GM19395 (cell line): ENCODE measurements around the gene TLR5.

Experiments used
- ATAC-seq: cut with Tn5 transposase; IDR thresholded peaks from one replicate; pipeline ENCODE4 v1.9.1; 2021; ENCODE audit warnings: mild to moderate bottlenecking, moderate library complexity; ENCODE audit not compliant: unreplicated experiment

TLR5 gene

DNA sequence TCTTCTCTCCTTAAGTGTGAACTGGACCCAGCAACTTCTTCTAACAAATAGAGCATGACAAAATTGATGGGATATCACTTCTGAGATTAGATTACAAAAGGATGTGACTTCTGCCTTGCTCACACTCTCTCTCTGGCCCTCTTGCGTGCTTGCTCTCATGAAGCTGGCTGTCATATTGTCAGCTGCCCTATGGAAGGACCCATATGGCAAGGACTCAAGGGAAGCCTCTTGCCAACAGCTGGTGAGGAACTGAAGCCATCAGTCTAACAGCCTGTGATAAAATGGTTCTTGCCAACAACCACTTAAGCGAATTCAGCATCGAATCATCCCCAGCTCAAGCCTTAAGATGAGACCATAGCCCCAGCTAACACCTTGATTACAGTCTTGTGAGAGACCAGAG is 4.8 kb upstream of the TLR5 start:
- ATAC-seq, result no peak

DNA sequence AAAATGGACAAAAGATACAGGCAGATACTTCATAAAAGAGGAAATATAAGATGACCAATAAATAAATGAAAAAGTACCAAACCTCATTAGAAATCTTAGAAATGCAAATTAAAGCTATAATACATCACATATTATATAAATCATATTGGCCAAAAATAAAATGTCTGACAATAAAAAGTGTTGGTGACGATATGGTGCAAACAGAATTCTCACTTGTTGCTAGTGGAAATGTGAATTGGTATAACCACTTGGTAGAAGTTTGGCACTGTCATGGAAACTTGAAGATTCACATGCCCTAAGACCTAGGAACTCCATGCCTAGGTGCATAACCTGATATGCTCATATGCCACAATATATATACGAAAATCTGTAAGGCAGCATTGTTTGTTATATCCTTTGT is 4.4 kb upstream of the TLR5 start:
- no peak for ATAC-seq

- no peak for ATAC-seq
Measured at GRCh38 chr1:223146745-223147144, 3.7 kb upstream of the TLR5 start.

- no peak for ATAC-seq
Measured at GRCh38 chr1:223144914-223145313, 1.9 kb upstream of the TLR5 start.

DNA sequence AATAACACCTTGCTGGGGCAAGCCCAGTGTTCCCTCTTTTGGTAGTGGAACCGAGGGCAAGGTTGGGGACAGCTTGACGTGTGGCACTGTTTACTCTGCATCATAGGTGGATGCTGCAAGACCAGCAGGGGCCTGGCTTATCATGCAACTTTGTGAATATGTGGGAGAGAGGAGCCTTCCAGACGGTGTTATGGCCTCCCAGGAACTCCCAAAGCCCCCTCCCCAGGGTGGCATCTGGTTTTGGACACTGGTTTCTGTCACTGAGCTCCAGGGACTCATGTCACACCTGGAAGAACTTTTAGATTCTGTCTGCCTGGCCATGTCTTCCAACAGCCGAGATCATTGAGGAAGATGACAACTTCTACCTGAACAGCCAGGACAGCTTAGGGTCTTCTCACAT is 1.4 kb upstream of the TLR5 start:
- ATAC-seq, result no peak

GRCh38 chr1:223143537-223144248 is 645 bp upstream of the TLR5 start:
- ATAC-seq, result no peak

DNA sequence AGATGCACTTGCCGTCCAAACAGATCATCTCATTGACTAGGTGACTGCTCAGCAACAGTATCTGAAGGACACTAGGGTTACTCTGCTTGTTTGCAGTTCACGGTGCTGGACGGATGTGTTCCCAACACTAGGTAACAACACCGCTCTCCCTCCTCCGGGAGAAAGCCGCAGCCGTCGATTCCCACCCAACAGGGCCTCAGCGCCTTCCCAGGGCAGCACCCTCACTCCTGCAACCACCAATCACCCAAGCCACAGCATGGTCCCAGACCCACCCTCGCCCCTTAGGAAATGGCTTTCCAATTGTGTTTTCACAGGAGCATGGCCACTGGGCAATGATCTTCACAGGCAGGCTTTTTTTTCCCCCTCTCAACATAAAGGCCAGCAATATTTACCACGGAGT is 779 bp downstream of the TLR5 start:
- no peak for ATAC-seq

DNA sequence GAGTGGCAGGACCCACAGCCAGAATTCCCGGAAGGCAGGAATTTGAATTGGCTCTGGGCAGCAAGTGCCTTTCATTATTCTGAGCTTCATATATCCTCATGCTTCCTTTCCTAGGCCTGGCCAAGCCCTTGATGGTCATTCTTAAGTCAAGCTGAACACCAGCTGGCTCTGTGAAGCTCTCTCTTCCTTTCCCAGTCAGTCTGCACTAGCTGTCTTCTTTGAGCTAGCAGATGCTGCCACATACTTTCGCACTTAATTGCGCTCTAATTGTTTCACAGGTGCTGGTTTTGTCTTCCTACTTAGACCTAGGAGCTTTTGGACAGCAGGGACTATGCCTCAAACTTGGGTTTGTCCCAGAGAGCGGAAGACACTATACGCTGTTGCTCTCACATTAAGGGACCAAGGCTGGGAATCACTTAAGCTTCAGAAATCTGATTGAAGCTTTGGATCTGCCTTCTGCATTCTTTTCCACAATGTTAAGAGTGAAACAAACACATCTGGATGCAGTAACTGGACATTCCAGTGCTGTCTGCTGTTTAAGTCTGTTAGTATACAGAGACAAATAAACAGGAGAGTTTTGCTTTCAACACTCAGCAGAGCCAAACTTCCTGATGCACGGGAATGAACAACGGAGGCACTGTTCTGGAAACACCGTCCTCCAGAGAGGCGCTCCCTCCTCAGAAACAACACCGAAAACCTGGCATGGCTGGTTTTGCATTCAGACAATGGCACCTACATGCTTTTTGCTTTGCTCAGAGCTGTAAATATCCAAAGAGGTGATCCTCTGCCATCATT is 2.2 kb downstream of the TLR5 start:
- no peak for ATAC-seq

- no peak for ATAC-seq
Measured at GRCh38 chr1:223137455-223138085, 5.5 kb downstream of the TLR5 start.

- no peak for ATAC-seq
Measured at GRCh38 chr1:223136086-223136485, 7.0 kb downstream of the TLR5 start.

DNA sequence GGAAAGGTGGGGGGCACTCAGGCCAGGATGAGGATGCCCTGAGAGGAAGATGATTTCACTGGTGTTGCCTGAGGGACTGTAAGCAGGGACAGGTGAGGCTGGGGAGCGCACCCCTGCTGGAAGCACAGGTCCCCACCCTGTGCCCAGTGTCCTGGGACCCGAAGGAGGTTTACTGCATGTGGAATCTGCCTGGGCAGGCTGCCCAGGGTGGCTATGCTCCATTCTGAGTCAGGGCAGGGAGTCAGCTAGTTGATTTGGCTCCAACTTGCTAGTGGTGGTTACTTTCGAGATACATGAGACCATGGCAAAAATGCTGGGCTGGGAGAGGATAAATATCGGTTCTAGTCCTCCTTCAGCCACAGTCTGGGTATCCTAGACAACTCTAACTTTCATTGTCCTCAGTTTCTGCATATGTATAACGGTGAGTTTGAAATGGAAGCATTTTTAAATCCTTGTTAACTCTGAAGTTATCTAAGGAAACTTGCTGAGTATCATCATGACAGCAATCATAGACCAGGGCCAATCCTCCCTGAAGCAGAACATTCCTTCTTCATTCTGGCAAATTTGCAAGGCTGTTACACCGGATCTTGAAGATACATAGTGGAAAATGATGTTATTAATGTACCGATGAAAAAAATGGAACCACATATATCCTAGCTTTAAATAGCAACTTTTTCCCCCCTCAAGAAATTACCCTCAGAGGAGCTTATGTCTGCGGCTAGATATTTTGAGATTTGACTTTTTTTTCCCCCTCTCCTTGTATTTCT is 7.7 kb downstream of the TLR5 start:
- ATAC-seq, result no peak

GRCh38 chr1:223133824-223134435 is 9.1 kb downstream of the TLR5 start:
- ATAC-seq, result peak; percentile 90

DNA sequence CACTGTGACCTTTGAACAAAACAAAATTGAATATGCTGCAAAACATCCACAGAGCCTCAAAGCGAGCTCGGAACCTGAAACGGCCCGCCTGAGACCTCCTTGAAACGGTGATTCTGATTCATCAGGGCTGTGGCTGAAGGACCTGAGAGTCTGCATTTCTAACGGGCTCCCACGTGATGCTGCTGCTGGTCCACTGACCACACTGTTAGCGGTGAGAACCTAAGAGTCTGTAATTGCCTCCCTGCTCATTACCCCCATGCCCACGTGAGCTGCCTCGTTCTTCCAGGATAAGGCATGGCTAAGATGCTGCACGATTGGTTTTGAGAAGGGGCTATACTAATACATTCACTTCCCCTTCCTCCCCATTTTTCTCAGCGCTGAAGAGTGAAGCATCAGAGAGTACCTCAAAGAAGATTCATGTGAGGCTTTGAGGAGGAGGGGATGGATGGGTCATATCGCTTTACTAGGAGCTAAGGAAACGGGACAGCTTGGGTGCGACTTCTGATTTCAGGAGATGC is 9.7 kb downstream of the TLR5 start:
- ATAC-seq, result peak; percentile 18

DNA sequence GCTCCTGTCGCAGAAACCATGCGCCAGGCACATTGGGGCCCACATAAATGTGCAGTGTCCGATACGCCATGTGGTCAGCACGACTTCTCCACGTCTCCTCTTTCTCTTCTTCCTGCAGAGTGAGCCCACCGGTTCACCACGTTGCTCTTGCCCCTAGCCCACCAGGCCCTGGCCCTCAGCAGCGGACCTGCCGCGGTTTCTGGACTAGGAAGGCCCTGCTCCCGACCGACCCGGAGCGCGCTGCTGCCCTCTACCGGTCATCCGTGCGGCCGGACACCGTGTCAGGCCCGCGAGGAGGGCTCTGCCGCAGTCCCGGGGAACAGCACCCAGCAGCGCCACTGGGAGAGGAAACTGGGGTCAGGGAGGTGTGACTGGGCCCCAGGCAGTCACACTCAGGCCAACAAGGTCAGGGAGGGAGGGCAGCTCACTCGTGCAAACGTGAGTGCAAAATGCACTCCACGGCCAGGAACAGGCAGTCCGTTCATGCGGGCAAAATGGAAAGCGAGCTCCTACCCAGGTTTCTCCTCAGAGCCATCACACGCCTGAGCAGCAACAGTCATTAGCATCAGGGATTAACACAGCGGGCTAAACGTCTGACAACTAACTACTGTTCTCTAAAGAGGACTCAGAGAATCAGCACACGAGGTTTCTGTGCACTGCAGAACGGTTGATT is 13.7 kb downstream of the TLR5 start:
- ATAC-seq, result no peak

GRCh38 chr1:223126741-223127140 is 16.3 kb downstream of the TLR5 start:
- ATAC-seq, result no peak

DNA sequence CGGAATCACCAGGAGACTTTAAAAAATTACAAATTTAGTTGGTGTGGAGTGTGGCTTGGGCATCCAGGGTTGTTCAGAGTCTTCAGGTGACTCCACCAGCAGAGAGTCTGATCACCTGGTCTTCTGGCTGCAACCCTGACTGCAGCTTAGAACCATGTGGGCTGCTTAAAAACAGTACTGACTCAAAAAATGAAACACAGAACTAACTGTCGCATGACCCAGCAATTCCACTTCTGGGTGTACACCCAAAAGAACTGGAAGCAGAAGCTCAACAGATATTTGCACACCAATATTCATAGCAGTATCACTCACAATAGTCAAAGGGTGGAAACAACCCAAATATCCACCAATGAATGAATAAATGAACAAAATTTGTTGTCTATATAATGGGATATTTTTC is 17.3 kb downstream of the TLR5 start:
- ATAC-seq, result no peak

GRCh38 chr1:223123011-223123610 is 19.9 kb downstream of the TLR5 start:
- no peak for ATAC-seq

- ATAC-seq, result no peak
Measured at GRCh38 chr1:223118418-223118817, 24.6 kb downstream of the TLR5 start.

GRCh38 chr1:223116950-223117349 is 26.1 kb downstream of the TLR5 start:
- ATAC-seq, result no peak

- ATAC-seq, result no peak
Measured at GRCh38 chr1:223114871-223115270, 28.2 kb downstream of the TLR5 start.
